Osteocyte (in vitro differentiated cells): ENCODE data around the gene HOXD12. TPM values are rescaled to one million over a fixed set of nuclear protein-coding genes. Genes with fewer than 3 reads are reported as not detected.

Source experiments
- DNase-seq: peaks from one replicate; pipeline ENCODE4 v3.0.0; 2021; ENCODE audit warnings: mixed read lengths; ENCODE audit not compliant: unreplicated experiment; ENCODE audit errors: extremely low spot score
- H3K27ac Mint-ChIP-seq: one replicate; pipeline ENCODE4 v1.8.0; 2021; ENCODE audit warnings: mild to moderate bottlenecking, mixed read lengths; ENCODE audit not compliant: unreplicated experiment
- H3K27me3 Mint-ChIP-seq: one replicate; pipeline ENCODE4 v1.8.0; 2021; ENCODE audit warnings: mixed read lengths; ENCODE audit not compliant: unreplicated experiment
- H3K36me3 Mint-ChIP-seq: one replicate; pipeline ENCODE4 v1.8.0; 2021; ENCODE audit warnings: mixed read lengths; ENCODE audit not compliant: unreplicated experiment
- H3K4me1 Mint-ChIP-seq: one replicate; pipeline ENCODE4 v1.8.0; 2021; ENCODE audit warnings: mixed read lengths; ENCODE audit not compliant: unreplicated experiment
- H3K4me3 Mint-ChIP-seq: one replicate; pipeline ENCODE4 v1.8.0; 2021; ENCODE audit warnings: mild to moderate bottlenecking, moderate library complexity, mixed read lengths; ENCODE audit not compliant: unreplicated experiment
- H3K9me3 Mint-ChIP-seq: one replicate; pipeline ENCODE4 v1.8.0; 2021; ENCODE audit warnings: mixed read lengths; ENCODE audit not compliant: unreplicated experiment
- total RNA-seq: library from RNA; stranded (reverse); gene quantifications from 2 replicates; pipeline ENCODE4 v1.2.1, GENCODE V29; 2021
- TF ChIP-seq, protein P1 (sequence below): fragments of 200-600 bp; sonication (generic); IDR thresholded peaks from 2 replicates; pipeline ENCODE4 v1.5.0; 2021; ENCODE audit warnings: antibody characterized with exemption, mild to moderate bottlenecking, moderate library complexity

The HOXD12 gene
- total RNA-seq, 1 donor from 2014 or later = not detected

DNA sequence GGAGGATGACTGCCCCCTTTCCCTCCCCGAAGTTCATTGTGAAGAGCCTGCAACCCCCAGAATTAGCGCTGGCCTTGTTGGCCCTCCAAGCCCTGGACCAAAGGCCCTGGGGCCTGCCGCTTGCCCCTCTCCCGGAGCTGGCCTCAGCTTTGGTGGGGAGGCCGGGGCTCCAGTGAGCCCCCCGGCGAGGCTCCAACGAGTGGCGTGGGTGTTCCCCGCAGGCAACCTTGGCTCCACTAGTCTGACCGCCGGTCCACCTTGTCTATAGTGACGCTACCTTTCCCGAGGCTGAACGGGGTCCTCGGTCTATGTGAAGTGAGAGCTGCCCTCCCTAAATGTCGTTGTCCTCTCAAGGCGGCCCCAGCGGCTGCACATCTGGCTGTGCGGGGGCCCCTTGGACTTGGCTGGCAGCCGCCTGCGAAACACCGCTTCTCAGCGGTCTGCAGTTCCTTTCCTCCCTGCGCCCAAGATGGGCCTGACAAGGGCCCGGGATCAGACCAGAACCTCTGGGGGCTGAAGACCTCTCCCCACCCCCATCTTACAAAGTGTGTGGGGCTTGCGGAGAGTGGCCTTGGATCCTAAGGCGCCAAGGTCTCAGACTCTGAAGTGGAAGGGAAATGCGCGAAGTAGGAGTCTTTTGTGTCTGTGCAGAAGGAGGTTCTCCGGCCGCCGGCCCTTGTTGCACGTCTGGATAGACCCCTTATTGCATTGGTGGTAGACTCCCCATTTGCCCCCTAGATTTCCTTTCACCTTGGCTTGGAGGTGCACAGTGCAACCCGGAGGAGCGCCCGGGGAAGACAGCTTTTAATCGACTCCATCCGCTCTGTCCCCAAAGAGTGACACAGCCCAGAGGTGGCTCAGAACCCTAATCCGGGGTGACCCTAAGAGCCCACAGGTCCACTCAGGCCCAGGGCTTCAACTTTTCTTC, 13.0 kb downstream of the HOXD12 start:
- Mint-ChIP-seq H3K36me3 (no peaks in the 10 kb centered on the region), H3K9me3 (no peaks in the 10 kb centered on the region), H3K4me1 (peaks cover 7% of the 10 kb centered on the region), H3K4me3 (no peak overlapping the region), H3K27me3 (peaks cover 87% of the 10 kb centered on the region), H3K27ac (no peak overlapping the region)
- DNase-seq = no peak
- TF ChIP-seq, protein P1, sequence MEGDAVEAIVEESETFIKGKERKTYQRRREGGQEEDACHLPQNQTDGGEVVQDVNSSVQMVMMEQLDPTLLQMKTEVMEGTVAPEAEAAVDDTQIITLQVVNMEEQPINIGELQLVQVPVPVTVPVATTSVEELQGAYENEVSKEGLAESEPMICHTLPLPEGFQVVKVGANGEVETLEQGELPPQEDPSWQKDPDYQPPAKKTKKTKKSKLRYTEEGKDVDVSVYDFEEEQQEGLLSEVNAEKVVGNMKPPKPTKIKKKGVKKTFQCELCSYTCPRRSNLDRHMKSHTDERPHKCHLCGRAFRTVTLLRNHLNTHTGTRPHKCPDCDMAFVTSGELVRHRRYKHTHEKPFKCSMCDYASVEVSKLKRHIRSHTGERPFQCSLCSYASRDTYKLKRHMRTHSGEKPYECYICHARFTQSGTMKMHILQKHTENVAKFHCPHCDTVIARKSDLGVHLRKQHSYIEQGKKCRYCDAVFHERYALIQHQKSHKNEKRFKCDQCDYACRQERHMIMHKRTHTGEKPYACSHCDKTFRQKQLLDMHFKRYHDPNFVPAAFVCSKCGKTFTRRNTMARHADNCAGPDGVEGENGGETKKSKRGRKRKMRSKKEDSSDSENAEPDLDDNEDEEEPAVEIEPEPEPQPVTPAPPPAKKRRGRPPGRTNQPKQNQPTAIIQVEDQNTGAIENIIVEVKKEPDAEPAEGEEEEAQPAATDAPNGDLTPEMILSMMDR = no peak

DNA sequence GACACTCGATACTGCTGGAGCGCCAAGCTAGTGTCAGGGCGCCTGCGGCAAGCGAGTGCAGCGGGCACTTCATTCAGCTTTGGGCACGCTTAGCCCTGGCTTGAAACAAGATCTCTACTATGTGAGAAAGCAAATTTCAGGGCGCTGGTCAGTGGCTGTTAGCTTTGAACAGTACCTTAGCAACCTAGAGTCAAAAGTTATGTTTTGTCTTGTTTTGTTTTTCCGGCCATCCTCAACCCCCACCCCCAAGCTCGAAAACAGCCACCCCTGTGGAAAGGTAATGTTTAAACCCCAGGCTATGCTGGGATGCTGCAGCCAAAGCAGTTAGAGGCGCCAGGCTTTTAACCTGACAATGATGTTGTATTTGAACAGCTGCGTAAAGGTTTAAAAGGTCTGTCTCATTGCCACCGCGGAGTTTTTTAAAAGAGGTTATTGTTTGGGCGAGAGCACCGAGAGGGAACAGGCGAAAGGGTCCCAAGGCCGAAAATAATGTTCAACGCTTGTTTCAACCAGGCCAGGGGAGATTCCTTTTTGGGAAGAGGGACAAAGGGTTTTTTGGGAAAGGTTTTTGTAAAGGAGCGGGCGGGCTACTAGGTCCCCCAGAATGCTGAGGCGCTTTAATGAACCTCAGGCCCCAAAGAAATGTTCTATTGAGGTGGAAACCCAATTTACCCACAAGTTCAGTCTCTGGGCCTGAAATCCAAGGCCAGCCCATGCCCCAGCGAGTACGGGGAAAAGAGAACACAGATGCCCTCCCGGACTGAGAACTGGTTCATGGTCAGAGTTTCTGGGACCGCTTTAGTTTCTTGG, 14.7 kb downstream of the HOXD12 start:
- peaks cover 3% of the 10 kb centered on the region for H3K9me3 Mint-ChIP-seq
- no peak overlapping the region for H3K27ac Mint-ChIP-seq
- TF ChIP-seq, protein P1 = no peak
- no peak for DNase-seq
- no peaks in the 10 kb centered on the region for H3K36me3 Mint-ChIP-seq
- H3K27me3 Mint-ChIP-seq = peaks cover 97% of the 10 kb centered on the region
- H3K4me3 Mint-ChIP-seq = no peak overlapping the region
- peaks cover 5% of the 10 kb centered on the region for H3K4me1 Mint-ChIP-seq

DNA sequence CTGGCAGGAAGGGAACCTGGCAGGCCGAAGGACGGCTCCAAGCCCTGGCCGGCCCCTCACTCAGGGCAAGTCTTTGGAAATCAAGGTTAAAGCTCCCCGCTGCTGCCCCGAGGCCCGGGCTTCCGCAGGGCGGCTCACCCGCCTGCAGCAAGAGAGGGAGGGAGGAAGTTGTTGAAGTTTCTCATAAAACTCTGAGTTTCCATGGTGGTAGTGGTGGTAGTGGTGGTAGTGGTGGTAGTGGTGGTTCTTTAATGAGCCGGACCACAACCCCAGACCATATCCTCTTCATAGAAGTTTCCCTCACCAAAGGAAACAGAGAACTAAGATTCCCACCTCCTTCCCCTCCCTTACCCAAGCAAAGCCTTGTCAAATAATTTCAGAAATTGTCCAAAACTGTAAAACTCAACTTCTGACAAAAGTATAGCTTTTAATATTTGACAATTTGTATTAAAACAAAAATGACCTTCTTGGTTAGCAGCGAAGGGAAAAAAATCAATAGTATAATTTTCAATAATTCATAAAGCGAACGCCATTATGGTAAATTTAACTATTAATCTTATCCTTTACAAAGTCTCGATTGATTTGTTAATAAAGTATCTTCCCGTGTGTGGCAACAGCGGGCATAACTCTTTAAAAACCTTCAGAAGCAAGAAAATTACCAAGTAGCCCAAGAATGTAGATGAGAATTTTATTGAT, 15.5 kb downstream of the HOXD12 start:
- Mint-ChIP-seq H3K4me3 (no peak overlapping the region), H3K27me3 (peaks cover 97% of the 10 kb centered on the region)
- TF ChIP-seq, protein P1 = no peak

DNA sequence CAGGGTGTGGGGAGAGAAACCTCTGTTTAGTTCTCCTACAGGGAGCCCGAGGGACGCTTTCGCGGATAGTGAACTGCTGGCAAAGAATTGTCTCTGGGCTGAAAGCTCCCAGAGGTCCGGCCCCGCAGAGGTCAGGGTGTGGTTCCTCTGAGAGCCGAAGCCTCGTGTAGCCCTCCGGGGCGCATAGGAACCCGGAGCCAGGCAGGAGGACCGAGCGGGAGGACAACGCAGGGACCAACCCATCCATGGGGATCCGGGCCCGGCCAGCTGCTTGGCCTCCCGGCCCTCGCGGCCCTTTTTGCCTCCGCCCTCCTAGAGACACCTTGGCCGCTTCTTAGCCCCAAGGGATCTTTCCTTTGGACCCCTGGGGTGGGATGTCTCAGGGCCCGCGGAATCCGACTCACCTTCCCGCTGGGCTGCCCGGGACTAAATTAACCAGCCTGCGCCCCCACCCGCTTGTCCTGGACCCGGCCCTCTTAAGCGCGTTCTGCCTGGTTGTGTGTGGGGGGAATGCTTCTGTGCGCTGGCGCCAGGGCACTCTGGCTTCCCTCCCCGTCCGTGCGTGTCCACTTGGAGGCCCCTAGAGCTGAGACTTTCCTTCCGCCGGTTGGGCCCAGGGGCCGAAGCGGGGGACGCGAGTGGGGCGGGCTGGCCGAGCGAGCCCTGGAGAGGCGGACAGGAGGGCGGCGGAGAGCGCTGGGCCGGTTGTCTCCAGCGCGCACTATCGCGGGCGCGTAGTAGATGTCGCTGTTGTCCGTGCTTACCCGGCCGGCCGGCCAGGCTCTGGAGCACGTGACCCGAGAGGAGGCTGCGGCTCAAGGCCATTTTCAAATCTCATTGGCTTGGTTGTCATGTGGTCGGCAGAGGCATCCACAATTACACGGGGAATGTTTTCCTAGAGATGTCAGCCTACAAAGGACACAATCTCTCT, 16.6 kb downstream of the HOXD12 start, which contains the start of gene HOXD10:
HOXD10 (plus strand) TSS at position 896 of the 931 bp plus-strand sequence. CDS start 56 bp downstream, outside the sequence.
- H3K4me1 Mint-ChIP-seq = peaks cover 2% of the 10 kb centered on the region
- DNase-seq = no peak
- H3K27ac Mint-ChIP-seq = no peak within 1 kb of the TSS
- peaks cover 3% of the 10 kb centered on the region for H3K9me3 Mint-ChIP-seq
- no peak within 1 kb of the TSS for H3K4me3 Mint-ChIP-seq
- peaks cover 1% of the 10 kb centered on the region for H3K36me3 Mint-ChIP-seq
- peaks cover 97% of the 10 kb centered on the region for H3K27me3 Mint-ChIP-seq
- TF ChIP-seq, protein P1 = no peak

More for the DNA sequence above, 15.5 kb downstream of the HOXD12 start:
- Mint-ChIP-seq H3K4me1 (peaks cover 3% of the 10 kb centered on the region), H3K36me3 (no peaks in the 10 kb centered on the region), H3K9me3 (peaks cover 3% of the 10 kb centered on the region), H3K27ac (no peak overlapping the region)
- DNase-seq = no peak
